HEK293 (cell line): Measurements from ENCODE around the gene TNFRSF25.

Experiments
- KLF8 ChIP-seq: fragments of 450-650 bp; formaldehyde crosslinking; IDR thresholded peaks from 2 replicates; pipeline ENCODE4 v1.5.1; 2016; ENCODE audit warnings: missing biosample characterization, missing genetic modification characterization
- KLF9 ChIP-seq: fragments of 450-650 bp; formaldehyde crosslinking; IDR thresholded peaks from 2 replicates; pipeline ENCODE4 v1.5.1; 2016; ENCODE audit warnings: missing biosample characterization, missing genetic modification characterization, low read depth
- ZFHX2 ChIP-seq: fragments of 450-650 bp; formaldehyde crosslinking; conservative IDR thresholded peaks from 2 replicates; pipeline ENCODE4 v1.5.1; 2016; ENCODE audit warnings: missing biosample characterization, missing genetic modification characterization
- ZFP41 ChIP-seq: fragments of 450-650 bp; formaldehyde crosslinking; IDR thresholded peaks from 2 replicates; pipeline ENCODE4 v1.5.1; 2016; ENCODE audit warnings: missing biosample characterization, missing genetic modification characterization, borderline replicate concordance
- ZNF169 ChIP-seq: fragments of 450-650 bp; formaldehyde crosslinking; IDR thresholded peaks from 2 replicates; pipeline ENCODE4 v1.5.1; 2016; ENCODE audit warnings: missing biosample characterization, missing genetic modification characterization
- ZNF239 ChIP-seq: fragments of 450-650 bp; formaldehyde crosslinking; IDR thresholded peaks from 2 replicates; pipeline ENCODE4 v1.5.1; 2016; ENCODE audit warnings: missing biosample characterization, missing genetic modification characterization
- ZNF394 ChIP-seq: fragments of 450-650 bp; formaldehyde crosslinking; IDR thresholded peaks from 2 replicates; pipeline ENCODE4 v1.5.1; 2016; ENCODE audit warnings: missing biosample characterization, missing genetic modification characterization, mild to moderate bottlenecking, moderate library complexity, borderline replicate concordance
- ZNF423 ChIP-seq: fragments of 450-650 bp; formaldehyde crosslinking; IDR thresholded peaks from 2 replicates; pipeline ENCODE4 v1.5.1; 2016; ENCODE audit warnings: missing biosample characterization, missing genetic modification characterization
- ZNF544 ChIP-seq: fragments of 450-650 bp; formaldehyde crosslinking; IDR thresholded peaks from 2 replicates; pipeline ENCODE4 v1.5.0; 2017; ENCODE audit warnings: missing biosample characterization, missing genetic modification characterization
- ZNF555 ChIP-seq: fragments of 450-650 bp; formaldehyde crosslinking; conservative IDR thresholded peaks from 2 replicates; pipeline ENCODE4 v1.5.1; 2017; ENCODE audit warnings: missing biosample characterization, mild to moderate bottlenecking, missing genetic modification characterization, inconsistent platforms
- ZNF664 ChIP-seq: fragments of 450-650 bp; formaldehyde crosslinking; IDR thresholded peaks from 2 replicates; pipeline ENCODE4 v1.5.1; 2016; ENCODE audit warnings: missing biosample characterization, missing genetic modification characterization
- TF ChIP-seq, protein P1 (sequence below): fragments of 450-650 bp; formaldehyde crosslinking; IDR thresholded peaks from 2 replicates; pipeline ENCODE4 v1.5.1; 2016; ENCODE audit warnings: missing biosample characterization, missing genetic modification characterization
- TF ChIP-seq, protein P2 (sequence below): fragments of 450-650 bp; formaldehyde crosslinking; IDR thresholded peaks from 2 replicates; pipeline ENCODE4 v1.5.1; 2016; ENCODE audit warnings: missing biosample characterization, missing genetic modification characterization
- TF ChIP-seq, protein P3 (sequence below): fragments of 450-650 bp; formaldehyde crosslinking; IDR thresholded peaks from 2 replicates; pipeline ENCODE4 v1.5.1; 2017; ENCODE audit warnings: missing biosample characterization, missing genetic modification characterization
- TF ChIP-seq, protein P4 (sequence below): fragments of 450-650 bp; formaldehyde crosslinking; IDR thresholded peaks from 2 replicates; pipeline ENCODE4 v1.5.1; 2017; ENCODE audit warnings: missing biosample characterization, missing genetic modification characterization
- TF ChIP-seq, protein P5 (sequence below): fragments of 450-650 bp; IDR thresholded peaks from 2 replicates; pipeline ENCODE4 v1.5.1; 2018; ENCODE audit warnings: missing biosample characterization, missing genetic modification characterization
- TF ChIP-seq, protein P6 (sequence below): fragments of 450-650 bp; formaldehyde crosslinking; IDR thresholded peaks from 2 replicates; pipeline ENCODE4 v1.5.1; 2016; ENCODE audit warnings: missing biosample characterization, missing genetic modification characterization
- TF ChIP-seq, protein P7 (sequence below): fragments of 450-650 bp; formaldehyde crosslinking; IDR thresholded peaks from 2 replicates; pipeline ENCODE4 v1.5.1; 2016; ENCODE audit warnings: missing biosample characterization, missing genetic modification characterization

The TNFRSF25 gene

DNA sequence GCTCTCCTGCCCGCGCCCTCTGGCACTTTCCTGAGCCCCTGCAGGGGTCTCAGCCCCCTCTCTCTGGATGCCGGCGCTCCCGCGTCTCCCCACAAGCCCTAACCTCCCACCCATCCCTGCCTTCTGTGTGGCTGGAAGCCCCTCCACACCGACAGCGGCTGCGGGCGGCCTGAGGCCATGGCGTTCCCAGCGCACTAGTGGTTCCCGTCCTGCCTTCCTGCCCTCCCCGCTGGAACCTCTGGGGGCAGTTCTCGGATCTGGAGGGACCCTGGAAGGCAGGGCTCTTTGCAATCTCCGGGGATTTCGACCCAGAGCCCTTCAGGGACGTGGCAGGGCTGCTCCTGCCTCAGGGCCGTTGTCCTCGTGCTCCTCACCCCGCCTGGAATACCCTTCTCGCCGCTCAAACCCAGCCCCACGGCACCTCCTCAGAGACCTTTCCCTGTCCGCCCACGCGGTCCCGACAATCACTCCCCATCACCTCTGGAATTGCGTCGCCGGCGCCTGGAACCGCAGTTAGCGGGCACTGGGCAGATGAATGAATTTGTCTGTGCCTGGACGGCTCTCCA lies 41.9 kb downstream of the TNFRSF25 start (continued):
- TF ChIP-seq, protein P1, sequence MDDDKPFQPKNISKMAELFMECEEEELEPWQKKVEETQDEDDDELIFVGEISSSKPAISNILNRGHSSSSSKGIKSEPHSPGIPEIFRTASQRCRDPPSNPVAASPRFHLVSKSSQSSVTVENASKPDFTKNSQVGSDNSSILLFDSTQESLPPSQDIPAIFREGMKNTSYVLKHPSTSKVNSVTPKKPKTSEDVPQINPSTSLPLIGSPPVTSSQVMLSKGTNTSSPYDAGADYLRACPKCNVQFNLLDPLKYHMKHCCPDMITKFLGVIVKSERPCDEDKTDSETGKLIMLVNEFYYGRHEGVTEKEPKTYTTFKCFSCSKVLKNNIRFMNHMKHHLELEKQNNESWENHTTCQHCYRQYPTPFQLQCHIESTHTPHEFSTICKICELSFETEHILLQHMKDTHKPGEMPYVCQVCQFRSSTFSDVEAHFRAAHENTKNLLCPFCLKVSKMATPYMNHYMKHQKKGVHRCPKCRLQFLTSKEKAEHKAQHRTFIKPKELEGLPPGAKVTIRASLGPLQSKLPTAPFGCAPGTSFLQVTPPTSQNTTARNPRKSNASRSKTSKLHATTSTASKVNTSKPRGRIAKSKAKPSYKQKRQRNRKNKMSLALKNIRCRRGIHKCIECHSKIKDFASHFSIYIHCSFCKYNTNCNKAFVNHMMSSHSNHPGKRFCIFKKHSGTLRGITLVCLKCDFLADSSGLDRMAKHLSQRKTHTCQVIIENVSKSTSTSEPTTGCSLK (tag by site-specific recombination): no peak
- TF ChIP-seq, protein P2, sequence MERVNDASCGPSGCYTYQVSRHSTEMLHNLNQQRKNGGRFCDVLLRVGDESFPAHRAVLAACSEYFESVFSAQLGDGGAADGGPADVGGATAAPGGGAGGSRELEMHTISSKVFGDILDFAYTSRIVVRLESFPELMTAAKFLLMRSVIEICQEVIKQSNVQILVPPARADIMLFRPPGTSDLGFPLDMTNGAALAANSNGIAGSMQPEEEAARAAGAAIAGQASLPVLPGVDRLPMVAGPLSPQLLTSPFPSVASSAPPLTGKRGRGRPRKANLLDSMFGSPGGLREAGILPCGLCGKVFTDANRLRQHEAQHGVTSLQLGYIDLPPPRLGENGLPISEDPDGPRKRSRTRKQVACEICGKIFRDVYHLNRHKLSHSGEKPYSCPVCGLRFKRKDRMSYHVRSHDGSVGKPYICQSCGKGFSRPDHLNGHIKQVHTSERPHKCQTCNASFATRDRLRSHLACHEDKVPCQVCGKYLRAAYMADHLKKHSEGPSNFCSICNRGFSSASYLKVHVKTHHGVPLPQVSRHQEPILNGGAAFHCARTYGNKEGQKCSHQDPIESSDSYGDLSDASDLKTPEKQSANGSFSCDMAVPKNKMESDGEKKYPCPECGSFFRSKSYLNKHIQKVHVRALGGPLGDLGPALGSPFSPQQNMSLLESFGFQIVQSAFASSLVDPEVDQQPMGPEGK (tag by site-specific recombination): no peak; the same call in 1 of the 2 replicates
- TF ChIP-seq ZNF239: no peak
- TF ChIP-seq, protein P3, sequence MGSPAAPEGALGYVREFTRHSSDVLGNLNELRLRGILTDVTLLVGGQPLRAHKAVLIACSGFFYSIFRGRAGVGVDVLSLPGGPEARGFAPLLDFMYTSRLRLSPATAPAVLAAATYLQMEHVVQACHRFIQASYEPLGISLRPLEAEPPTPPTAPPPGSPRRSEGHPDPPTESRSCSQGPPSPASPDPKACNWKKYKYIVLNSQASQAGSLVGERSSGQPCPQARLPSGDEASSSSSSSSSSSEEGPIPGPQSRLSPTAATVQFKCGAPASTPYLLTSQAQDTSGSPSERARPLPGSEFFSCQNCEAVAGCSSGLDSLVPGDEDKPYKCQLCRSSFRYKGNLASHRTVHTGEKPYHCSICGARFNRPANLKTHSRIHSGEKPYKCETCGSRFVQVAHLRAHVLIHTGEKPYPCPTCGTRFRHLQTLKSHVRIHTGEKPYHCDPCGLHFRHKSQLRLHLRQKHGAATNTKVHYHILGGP (tag by site-specific recombination): no peak
- TF ChIP-seq ZNF544 (tag by site-specific recombination): no peak
- TF ChIP-seq KLF8 (tag by site-specific recombination): peak; percentile 33; the same call in 1 of the 2 replicates
- TF ChIP-seq ZNF394 (tag by site-specific recombination): no peak
- 0 out of 2 replicates have a peak, but pooled peaks have one; percentile 19 for TF ChIP-seq ZNF423 (tag by site-specific recombination)
- TF ChIP-seq ZNF664 (tag by site-specific recombination): no peak
- TF ChIP-seq ZFHX2 (tag by site-specific recombination): peak; percentile 83
- TF ChIP-seq, protein P4, sequence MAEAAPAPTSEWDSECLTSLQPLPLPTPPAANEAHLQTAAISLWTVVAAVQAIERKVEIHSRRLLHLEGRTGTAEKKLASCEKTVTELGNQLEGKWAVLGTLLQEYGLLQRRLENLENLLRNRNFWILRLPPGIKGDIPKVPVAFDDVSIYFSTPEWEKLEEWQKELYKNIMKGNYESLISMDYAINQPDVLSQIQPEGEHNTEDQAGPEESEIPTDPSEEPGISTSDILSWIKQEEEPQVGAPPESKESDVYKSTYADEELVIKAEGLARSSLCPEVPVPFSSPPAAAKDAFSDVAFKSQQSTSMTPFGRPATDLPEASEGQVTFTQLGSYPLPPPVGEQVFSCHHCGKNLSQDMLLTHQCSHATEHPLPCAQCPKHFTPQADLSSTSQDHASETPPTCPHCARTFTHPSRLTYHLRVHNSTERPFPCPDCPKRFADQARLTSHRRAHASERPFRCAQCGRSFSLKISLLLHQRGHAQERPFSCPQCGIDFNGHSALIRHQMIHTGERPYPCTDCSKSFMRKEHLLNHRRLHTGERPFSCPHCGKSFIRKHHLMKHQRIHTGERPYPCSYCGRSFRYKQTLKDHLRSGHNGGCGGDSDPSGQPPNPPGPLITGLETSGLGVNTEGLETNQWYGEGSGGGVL (tag by site-specific recombination): no peak
- TF ChIP-seq ZNF555 (tag by site-specific recombination): no peak
- TF ChIP-seq, protein P5, sequence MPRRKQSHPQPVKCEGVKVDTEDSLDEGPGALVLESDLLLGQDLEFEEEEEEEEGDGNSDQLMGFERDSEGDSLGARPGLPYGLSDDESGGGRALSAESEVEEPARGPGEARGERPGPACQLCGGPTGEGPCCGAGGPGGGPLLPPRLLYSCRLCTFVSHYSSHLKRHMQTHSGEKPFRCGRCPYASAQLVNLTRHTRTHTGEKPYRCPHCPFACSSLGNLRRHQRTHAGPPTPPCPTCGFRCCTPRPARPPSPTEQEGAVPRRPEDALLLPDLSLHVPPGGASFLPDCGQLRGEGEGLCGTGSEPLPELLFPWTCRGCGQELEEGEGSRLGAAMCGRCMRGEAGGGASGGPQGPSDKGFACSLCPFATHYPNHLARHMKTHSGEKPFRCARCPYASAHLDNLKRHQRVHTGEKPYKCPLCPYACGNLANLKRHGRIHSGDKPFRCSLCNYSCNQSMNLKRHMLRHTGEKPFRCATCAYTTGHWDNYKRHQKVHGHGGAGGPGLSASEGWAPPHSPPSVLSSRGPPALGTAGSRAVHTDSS: no peak
- TF ChIP-seq, protein P6, sequence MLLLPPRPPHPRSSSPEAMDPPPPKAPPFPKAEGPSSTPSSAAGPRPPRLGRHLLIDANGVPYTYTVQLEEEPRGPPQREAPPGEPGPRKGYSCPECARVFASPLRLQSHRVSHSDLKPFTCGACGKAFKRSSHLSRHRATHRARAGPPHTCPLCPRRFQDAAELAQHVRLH (tag by site-specific recombination): no peak
- TF ChIP-seq ZNF169 (tag by site-specific recombination): no peak
- TF ChIP-seq, protein P7, sequence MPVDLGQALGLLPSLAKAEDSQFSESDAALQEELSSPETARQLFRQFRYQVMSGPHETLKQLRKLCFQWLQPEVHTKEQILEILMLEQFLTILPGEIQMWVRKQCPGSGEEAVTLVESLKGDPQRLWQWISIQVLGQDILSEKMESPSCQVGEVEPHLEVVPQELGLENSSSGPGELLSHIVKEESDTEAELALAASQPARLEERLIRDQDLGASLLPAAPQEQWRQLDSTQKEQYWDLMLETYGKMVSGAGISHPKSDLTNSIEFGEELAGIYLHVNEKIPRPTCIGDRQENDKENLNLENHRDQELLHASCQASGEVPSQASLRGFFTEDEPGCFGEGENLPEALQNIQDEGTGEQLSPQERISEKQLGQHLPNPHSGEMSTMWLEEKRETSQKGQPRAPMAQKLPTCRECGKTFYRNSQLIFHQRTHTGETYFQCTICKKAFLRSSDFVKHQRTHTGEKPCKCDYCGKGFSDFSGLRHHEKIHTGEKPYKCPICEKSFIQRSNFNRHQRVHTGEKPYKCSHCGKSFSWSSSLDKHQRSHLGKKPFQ: no peak
- TF ChIP-seq ZFP41 (tag by site-specific recombination): no peak
- TF ChIP-seq KLF9 (tag by site-specific recombination): no peak
